Kidney (tissue), 14 donors: ENCODE results near the gene GBGT1. TPM values are rescaled to one million over a fixed set of nuclear protein-coding genes. Genes with fewer than 3 reads are reported as not detected.

ENCODE experiments used
- DNase-seq, 5 donors: peaks; one replicate each; pipeline ENCODE4 v3.0.0-alpha.2; 2013 to 2020
- FAIRE-seq: peaks from 2 replicates; lab custom pipeline; 2012; peaks lifted over from hg19 to GRCh38; lab: Jason Lieb, UNC
- H3K27ac ChIP-seq, 2 donors: one replicate each; pipeline ENCODE4 v1.7.0; 2013; ENCODE audit warnings: low read depth in 2 of 2, low read length in 2 of 2, inconsistent platforms in 1 of 2
- H3K27me3 ChIP-seq: one replicate; pipeline ENCODE4 v1.7.1; 2013; ENCODE audit warnings: low read length, inconsistent platforms; ENCODE audit not compliant: control insufficient read depth, insufficient read depth
- H3K36me3 ChIP-seq, 3 donors: one replicate each; pipeline versions ENCODE4 v1.7.0 to v1.7.1; 2013; ENCODE audit warnings: low read length in 3 of 3, control low read depth in 1 of 3, inconsistent platforms in 1 of 3; ENCODE audit not compliant: insufficient read depth in 3 of 3, control insufficient read depth in 2 of 3
- H3K4me1 ChIP-seq, 3 donors: one replicate each; pipeline versions ENCODE4 v1.7.0 to v1.7.1; 2013; ENCODE audit warnings: low read length in 3 of 3, inconsistent platforms in 1 of 3, low read depth in 1 of 3; ENCODE audit not compliant: control insufficient read depth in 2 of 3, insufficient read depth in 2 of 3
- H3K4me3 ChIP-seq, 3 donors: one replicate each; pipeline versions ENCODE4 v1.7.0 to v1.8.1; 2013; ENCODE audit warnings: low read length in 3 of 3, control low read depth in 1 of 3, inconsistent platforms in 1 of 3
- H3K9ac ChIP-seq, 3 donors: one replicate each; pipeline versions ENCODE4 v1.7.0 to v1.7.1; 2013; ENCODE audit warnings: low read length in 3 of 3, control low read depth in 1 of 3, inconsistent platforms in 1 of 3
- H3K9me3 ChIP-seq, 3 donors: one replicate each; pipeline versions ENCODE4 v1.7.0 to v1.7.1; 2013; ENCODE audit warnings: low read length in 3 of 3, control low read depth in 1 of 3, inconsistent platforms in 1 of 3; ENCODE audit not compliant: control insufficient read depth in 2 of 3, insufficient read depth in 1 of 3
- intact Hi-C: fragments of 100-400 bp; cut with DNase I; formaldehyde crosslinking; loops from one replicate; pipeline ENCODE4 v1.11.1; 2022
- polyA plus RNA-seq: library from polyadenylated mRNA; stranded (reverse); fragments of 350-450 nt; fragmentation: Illumina TruSeq; extraction: RNeasy Lipid Tissue Mini Kit (QIAGEN cat#74804); gene quantifications from one replicate; pipeline ENCODE4 v1.2.3, GENCODE V29; 2014; ENCODE audit warnings: low read depth, low replicate concordance; ENCODE audit not compliant: insufficient read depth
- total RNA-seq: library from RNA; stranded (reverse); fragmentation: NEBNext Ultra II Directional; extraction: Animal tissue kit (Norgen Biotek cat#: 25700); gene quantifications from one replicate; pipeline ENCODE4 v1.2.1, GENCODE V29; 2021
- TF ChIP-seq, protein P1 (sequence below): IDR thresholded peaks from 3 replicates; pipeline ENCODE4 v1.5.1; 2012; ENCODE audit warnings: mild to moderate bottlenecking, moderate library complexity, borderline replicate concordance; ENCODE audit not compliant: insufficient read depth; ENCODE audit errors: extremely low read depth
- donor health status: control.
- donor health status: control.
- donor health status: control.
- donor health status: control.
- donor health status: control.
- donor health status: DM: yes; HTN: yes; CAD: no.
- donor health status: Normal renal cell carcinoma (clear cell type).

The GBGT1 gene
- total and polyA plus RNA-seq, 2 donors from 2014 or later, result 7.9 to 21.6 TPM

DNA sequence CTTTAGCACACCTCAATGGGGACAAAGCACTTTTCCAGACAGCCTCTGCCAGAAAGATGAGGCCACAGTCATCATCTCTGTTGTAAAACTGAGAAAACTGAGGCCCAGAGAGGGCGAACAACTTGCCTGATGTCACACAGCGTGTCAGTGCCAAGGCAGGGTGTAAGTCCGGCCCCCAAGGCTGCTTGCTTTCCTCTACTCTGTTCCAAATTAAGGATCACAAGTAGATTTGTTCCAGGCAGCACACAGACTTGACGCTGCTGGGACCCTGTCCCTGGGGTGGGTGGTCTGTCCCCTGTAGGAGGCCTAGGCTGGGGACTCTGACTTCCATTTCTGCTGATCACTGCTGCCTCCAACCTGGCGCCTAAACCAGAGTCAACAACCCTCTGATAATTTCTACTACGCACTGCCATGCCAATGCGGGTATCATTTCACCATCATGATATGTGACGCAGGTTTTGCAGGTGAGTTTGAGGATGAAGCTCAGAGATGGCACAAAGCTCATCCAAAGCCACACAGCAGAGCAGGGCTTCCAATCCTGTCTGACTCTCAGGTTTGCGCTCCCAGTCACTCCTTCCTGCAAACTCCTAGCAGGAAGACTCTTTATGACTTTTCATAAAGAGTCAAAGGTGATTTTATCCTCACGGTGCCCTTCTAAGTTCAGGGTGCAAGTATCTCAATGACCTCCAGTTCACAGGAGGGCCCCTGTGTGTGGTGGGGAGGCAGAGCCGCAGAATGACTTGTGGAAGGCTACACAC is 29.1 kb downstream of the GBGT1 start:
- Histone ChIP-seq H3K4me1 (peaks cover 0 to 27% (median 26%) of the 10 kb centered on the region in 3 donors), H3K36me3 (no peaks in the 10 kb centered on the region), H3K27ac (peak overlapping the region; percentile 80 to 84), H3K27me3 (no peaks in the 10 kb centered on the region), H3K4me3 (no peak overlapping the region), H3K9me3 (no peaks in the 10 kb centered on the region), H3K9ac (peak overlapping the region in 1 of 3 donors; percentile 9)
- TF ChIP-seq, protein P1, sequence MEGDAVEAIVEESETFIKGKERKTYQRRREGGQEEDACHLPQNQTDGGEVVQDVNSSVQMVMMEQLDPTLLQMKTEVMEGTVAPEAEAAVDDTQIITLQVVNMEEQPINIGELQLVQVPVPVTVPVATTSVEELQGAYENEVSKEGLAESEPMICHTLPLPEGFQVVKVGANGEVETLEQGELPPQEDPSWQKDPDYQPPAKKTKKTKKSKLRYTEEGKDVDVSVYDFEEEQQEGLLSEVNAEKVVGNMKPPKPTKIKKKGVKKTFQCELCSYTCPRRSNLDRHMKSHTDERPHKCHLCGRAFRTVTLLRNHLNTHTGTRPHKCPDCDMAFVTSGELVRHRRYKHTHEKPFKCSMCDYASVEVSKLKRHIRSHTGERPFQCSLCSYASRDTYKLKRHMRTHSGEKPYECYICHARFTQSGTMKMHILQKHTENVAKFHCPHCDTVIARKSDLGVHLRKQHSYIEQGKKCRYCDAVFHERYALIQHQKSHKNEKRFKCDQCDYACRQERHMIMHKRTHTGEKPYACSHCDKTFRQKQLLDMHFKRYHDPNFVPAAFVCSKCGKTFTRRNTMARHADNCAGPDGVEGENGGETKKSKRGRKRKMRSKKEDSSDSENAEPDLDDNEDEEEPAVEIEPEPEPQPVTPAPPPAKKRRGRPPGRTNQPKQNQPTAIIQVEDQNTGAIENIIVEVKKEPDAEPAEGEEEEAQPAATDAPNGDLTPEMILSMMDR, result no peak
- DNase-seq, result peak in 1 of 5 donors; percentile 56
- FAIRE-seq, result no peak
- intact Hi-C loops, result no loop called here

DNA sequence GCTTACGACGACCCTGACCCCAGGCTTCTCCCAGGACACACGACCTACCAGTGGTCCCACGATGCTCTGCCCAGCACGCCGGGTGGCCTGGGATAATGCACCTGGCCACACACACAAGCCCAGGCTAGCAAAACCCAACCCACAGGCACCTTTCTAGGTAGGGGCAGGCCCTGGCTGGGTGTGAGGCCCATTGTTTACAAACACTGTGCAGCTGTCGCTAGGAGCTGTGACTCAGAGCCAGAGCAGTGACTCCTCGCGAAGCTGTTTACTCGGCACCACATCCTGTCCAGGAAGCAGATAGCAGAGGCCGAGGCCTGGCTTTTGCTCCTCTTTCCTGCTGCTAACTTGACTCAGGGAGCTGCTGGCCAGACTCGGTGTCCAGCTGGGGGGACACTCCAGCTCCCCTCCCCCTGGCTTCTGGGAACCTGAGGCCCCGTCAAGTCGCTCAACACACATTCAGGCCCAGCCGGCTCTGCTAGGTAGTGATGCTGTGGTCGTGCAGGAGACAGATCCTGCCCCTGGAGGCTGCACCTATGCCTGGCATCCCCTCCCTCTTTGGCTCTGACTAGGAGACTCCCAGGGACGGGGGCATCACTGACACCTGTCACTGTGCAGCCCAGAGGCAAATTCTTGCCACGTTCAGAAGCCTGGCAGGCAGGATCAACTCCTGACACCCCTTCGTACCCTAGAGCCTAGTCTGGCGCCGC is 29.9 kb downstream of the GBGT1 start:
- no peak overlapping the region for H3K4me3 ChIP-seq
- H3K36me3 ChIP-seq, result no peaks in the 10 kb centered on the region
- DNase-seq (peak; percentile 83 to 96 (median 91)), FAIRE-seq (no peak)
- no peaks in the 10 kb centered on the region for H3K9me3 ChIP-seq
- intact Hi-C loops, result no loop called here
- peak overlapping the region; percentile 82 to 84 for H3K27ac ChIP-seq
- peaks cover 0 to 27% (median 26%) of the 10 kb centered on the region in 3 donors for H3K4me1 ChIP-seq
- peak overlapping the region in 1 of 3 donors; percentile 26 for H3K9ac ChIP-seq
- H3K27me3 ChIP-seq, result no peaks in the 10 kb centered on the region
- TF ChIP-seq, protein P1, result no peak

DNA sequence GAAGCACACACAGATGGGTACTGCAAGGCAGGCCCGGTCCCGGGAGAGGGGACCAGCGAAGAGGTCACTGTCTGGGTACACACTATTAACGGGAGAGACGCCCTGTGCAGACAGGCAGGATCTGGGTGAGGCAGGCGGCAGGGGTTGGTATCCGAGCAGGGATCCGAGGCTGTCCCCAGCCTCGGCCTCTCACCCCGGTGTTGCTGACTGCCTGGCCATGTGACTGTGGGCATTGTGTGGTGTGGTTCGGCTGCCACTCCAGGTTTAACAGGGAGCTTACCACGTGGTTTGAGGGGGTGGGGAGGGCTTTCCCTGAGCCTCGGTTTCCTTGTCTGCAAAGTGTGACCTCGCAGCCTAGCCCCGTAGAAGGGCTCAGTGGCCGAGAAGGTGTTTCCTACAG is 31.5 kb downstream of the GBGT1 start:
- intact Hi-C loops, result no loop called here
- Histone ChIP-seq H3K4me3 (no peak overlapping the region), H3K4me1 (peaks cover 0 to 28% (median 27%) of the 10 kb centered on the region in 3 donors), H3K36me3 (no peaks in the 10 kb centered on the region), H3K9me3 (no peaks in the 10 kb centered on the region), H3K27me3 (no peaks in the 10 kb centered on the region), H3K27ac (no peak overlapping the region), H3K9ac (no peak overlapping the region)
- DNase-seq (peak in 1 of 5 donors; percentile 73), FAIRE-seq (no peak)
- TF ChIP-seq, protein P1, result no peak
